ENCODE measurements around the gene KRTAP4-4. TPM values are rescaled to one million over a fixed set of nuclear protein-coding genes. Genes with fewer than 3 reads are reported as not detected.
"Not testable (repeated sequence)": the region's sequence is repeated elsewhere in the genome, so short reads cannot be mapped to it uniquely, and the experiment has no call there.

KRTAP4-4 gene
- total RNA-seq, 2 donors from 2014 or later, result not detected

DNA sequence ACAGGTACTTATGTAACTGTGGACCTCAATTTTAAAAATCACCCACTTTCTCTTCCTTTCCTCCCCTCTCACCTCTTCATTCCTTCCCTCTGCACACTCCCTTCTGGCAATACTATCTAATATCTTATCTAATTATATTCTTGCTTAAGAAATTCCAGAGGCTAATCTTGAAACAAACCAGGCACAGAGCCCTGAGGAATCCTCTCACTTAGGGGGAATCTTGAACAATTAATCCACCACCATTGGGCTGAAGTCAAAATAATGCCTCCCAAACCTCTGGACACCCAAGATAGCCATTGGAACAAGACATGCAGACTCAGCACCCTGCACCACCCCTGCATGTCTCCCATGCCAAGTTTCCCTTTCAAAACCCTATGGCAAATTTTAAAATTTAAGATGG, 19.2 kb downstream of the KRTAP4-4 start:
- DNase-seq (no peak), ATAC-seq (replicated peaks in 1 of 2) (no peak)
- H3K27me3 Mint-ChIP-seq (ENCODE audit: low read depth), result no peaks in the 10 kb centered on the region
- H3K4me3 Mint-ChIP-seq, result no peak overlapping the region
- no peak overlapping the region for H3K27ac Mint-ChIP-seq
- H3K36me3 Mint-ChIP-seq (ENCODE audit: insufficient read depth in 2 of 2), result peaks cover 10 to 18% of the 10 kb centered on the region in 2 donors
- H3K9me3 Mint-ChIP-seq, result peaks cover 10 to 28% of the 10 kb centered on the region in 2 donors
- peaks cover 5% of the 10 kb centered on the region for H3K4me1 Mint-ChIP-seq (ENCODE audit: low read depth)

DNA sequence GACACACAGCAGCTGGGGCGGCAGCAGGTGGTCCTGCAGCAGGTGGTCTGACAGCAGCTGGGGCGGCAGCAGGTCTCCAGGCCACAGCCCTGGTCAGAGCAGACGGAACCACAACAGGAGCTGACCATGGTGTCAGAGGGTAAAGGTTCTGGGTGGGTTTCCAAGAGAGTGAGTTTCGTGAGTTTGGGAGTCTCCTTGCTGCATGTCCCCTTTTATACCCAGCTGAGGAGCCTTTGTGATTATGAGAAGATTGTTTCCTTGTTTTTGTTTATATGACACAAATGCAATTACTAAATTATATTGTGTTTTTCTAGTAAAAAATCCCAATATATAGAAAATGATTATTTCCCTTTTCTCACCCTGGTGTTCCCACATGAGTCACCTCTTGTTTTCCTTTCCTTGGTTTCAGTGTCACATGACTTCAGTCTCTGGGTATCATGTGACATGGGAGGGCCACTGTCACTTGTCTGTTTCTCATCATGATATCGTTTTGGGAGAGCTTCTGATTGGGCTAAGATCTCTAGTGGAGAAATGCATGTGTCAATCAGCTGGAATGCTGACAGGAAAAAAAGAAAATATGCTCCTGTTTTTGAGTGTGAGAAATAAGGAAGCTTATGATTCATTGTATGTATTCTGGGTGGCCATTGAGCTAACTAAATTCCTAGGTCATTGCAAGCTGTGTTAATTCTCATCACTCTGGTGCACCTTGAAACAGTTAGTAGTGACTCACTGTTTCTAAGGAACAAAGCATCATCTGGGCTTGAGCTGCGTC, 20.0 kb downstream of the KRTAP4-4 start, which contains the start of gene KRTAP4-6:
Gene KRTAP4-6 (minus strand): TSS at position 185 of the 772 bp plus-strand sequence. CDS start 57 bp downstream, at position 128.
- Mint-ChIP-seq H3K36me3 (ENCODE audit: insufficient read depth in 2 of 2) (peaks cover 10 to 18% of the 10 kb centered on the region in 2 donors), H3K27me3 (ENCODE audit: low read depth) (no peaks in the 10 kb centered on the region), H3K27ac (no peak within 1 kb of the TSS), H3K9me3 (peaks cover 10 to 28% of the 10 kb centered on the region in 2 donors), H3K4me3 (no peak within 1 kb of the TSS), H3K4me1 (ENCODE audit: low read depth) (peaks cover 5% of the 10 kb centered on the region)
- no peak for DNase-seq
- no peak for ATAC-seq (replicated peaks in 1 of 2)

DNA sequence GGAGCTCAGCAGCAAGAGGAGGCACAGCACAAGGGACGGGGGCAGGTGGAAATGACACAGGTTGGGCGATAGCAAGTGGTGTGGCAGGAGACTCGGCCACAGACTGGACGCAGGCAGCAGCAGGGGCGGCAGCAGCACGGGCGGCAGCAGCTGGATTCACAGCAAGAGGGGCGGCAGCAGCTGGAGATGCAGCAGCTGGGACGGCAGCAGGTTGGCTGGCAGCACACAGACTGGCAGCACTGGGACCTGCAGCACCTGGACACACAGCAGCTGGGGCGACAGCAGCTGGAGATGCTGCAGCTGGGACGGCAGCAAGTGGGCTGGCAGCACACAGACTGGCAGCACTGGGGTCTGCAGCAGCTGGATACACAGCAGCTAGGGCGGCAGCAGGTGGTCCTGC, 20.7 kb downstream of the KRTAP4-4 start:
- not testable (repeated sequence) for H3K27ac Mint-ChIP-seq; DNase-seq; H3K4me3 Mint-ChIP-seq; ATAC-seq (replicated peaks in 1 of 2); H3K27me3 Mint-ChIP-seq (ENCODE audit: low read depth); H3K4me1 Mint-ChIP-seq (ENCODE audit: low read depth)
- Mint-ChIP-seq H3K36me3 (ENCODE audit: insufficient read depth in 2 of 2) (peaks cover 10 to 18% of the 10 kb centered on the region in 2 donors), H3K9me3 (peaks cover 10 to 28% of the 10 kb centered on the region in 2 donors)

DNA sequence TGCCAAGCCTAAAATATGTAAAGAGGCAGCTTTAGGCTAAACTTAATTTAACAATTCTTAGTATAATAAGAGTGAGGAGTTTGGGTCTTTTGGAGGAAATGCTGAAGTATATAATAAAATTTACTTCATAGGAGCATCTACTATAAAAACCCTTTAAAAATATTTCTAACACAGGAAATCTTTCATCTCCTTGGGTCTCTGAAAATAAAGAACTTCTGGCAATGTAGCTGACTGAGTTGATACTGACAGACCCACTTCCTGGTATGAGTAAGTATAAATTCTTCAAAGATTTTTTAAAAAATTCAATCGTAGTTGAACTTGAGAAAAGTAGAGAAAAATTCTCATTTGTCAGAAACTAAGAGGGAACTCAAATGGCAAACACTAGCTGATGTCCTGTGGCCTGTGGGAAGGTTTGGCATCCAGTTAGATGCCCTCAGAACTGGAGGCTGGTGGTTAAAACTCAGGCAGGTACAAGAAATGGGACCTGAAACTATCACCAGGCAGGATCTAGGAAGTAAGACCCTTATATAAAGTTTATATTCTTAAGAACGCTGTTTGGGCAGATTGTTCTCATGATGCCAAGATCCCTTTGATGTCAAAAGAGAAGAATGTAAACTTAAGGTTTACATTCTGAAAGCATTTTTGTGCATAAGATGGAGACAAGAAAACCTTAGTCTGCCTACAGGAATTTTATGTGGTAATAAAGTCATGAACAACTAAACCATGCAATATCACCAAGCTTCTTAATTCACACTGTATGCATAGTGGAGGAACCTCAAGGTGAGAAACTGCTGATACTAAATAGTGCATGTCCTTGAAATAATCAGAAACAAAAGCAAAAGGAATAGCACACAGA, 26.4 kb downstream of the KRTAP4-4 start:
- Mint-ChIP-seq H3K4me3 (no peak overlapping the region), H3K9me3 (peaks cover 0 to 10% of the 10 kb centered on the region in 2 donors), H3K27ac (no peak overlapping the region), H3K36me3 (ENCODE audit: insufficient read depth in 2 of 2) (no peaks in the 10 kb centered on the region), H3K27me3 (ENCODE audit: low read depth) (no peaks in the 10 kb centered on the region), H3K4me1 (ENCODE audit: low read depth) (peaks cover 28% of the 10 kb centered on the region)
- ATAC-seq (replicated peaks in 1 of 2), result no peak
- DNase-seq, result no peak

DNA sequence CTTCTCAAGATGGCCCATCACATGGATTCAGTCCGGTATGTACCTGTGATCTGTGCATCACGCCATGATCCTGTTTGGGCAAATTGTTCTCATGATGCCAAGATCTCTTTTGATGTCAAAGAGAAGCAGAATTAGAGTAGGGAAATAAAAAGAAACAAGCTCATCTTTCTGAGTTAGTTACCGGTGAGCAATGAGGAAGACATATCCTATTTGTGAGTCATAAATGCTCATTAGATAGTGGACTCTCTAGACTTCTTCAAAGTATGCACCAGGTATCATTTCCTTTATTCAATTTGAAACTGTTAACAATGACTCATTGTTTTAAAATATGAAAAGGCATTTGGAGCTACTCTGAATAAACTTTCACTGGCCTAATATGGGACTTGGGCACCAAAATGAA, 28.6 kb downstream of the KRTAP4-4 start:
- H3K4me3 Mint-ChIP-seq, result no peak overlapping the region
- H3K9me3 Mint-ChIP-seq, result peaks cover 0 to under 1% of the 10 kb centered on the region in 2 donors
- peaks cover 28% of the 10 kb centered on the region for H3K4me1 Mint-ChIP-seq (ENCODE audit: low read depth)
- no peak for DNase-seq
- H3K36me3 Mint-ChIP-seq (ENCODE audit: insufficient read depth in 2 of 2), result no peaks in the 10 kb centered on the region
- ATAC-seq (replicated peaks in 1 of 2), result no peak
- no peaks in the 10 kb centered on the region for H3K27me3 Mint-ChIP-seq (ENCODE audit: low read depth)
- peak overlapping the region; percentile 63 for H3K27ac Mint-ChIP-seq

DNA sequence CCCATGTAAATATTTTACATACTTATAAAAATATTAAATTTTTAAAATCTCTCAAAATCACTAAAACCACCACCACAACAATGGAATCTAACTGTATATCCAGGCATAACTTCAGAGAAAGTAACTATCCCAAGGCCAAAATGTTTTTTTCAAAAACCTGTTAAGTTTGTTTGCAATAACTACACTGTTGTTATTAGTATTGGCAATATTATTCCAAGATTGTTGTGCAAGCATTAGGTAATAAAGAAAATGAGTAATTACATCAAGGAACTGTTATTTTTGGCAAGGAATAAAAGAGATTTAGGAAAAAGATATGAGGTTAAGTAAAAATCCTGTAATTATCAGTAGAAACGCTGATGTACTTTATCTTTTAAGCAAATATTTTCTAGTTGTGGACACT, 33.2 kb downstream of the KRTAP4-4 start:
- H3K9me3 Mint-ChIP-seq, result peaks cover under 1 to 1% of the 10 kb centered on the region in 2 donors

DNA sequence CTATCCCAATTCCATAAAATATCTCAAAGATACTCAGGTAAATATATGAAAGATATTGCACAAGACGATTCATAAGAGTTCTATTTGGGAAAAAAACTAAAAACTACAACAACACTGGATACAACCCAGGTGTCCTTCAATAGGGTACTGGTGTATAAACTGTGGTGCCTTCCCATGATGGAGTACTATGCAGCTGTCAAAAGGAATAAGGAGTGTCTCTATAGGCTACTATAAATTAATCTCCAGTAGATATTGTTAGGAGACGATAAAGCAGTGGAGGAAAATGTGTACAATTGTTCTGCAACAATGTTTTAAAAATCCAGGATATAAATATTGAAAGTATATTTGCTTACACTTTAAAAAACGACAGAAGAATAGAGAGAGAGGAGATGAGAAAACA, 34.1 kb downstream of the KRTAP4-4 start:
- Mint-ChIP-seq H3K4me1 (ENCODE audit: low read depth) (peaks cover 31% of the 10 kb centered on the region), H3K27me3 (ENCODE audit: low read depth) (no peaks in the 10 kb centered on the region), H3K4me3 (no peak overlapping the region), H3K27ac (no peak overlapping the region), H3K36me3 (ENCODE audit: insufficient read depth in 2 of 2) (no peaks in the 10 kb centered on the region), H3K9me3 (peaks cover 2% of the 10 kb centered on the region in 2 donors)
- ATAC-seq (replicated peaks in 1 of 2), result no peak
- DNase-seq, result no peak

More for the DNA sequence above, 33.2 kb downstream of the KRTAP4-4 start:
- no peak overlapping the region for H3K27ac Mint-ChIP-seq
- DNase-seq (no peak), ATAC-seq (replicated peaks in 1 of 2) (no peak)
- no peaks in the 10 kb centered on the region for H3K27me3 Mint-ChIP-seq (ENCODE audit: low read depth)
- no peaks in the 10 kb centered on the region for H3K36me3 Mint-ChIP-seq (ENCODE audit: insufficient read depth in 2 of 2)
- H3K4me3 Mint-ChIP-seq, result no peak overlapping the region
- H3K4me1 Mint-ChIP-seq (ENCODE audit: low read depth), result peaks cover 40% of the 10 kb centered on the region

DNA sequence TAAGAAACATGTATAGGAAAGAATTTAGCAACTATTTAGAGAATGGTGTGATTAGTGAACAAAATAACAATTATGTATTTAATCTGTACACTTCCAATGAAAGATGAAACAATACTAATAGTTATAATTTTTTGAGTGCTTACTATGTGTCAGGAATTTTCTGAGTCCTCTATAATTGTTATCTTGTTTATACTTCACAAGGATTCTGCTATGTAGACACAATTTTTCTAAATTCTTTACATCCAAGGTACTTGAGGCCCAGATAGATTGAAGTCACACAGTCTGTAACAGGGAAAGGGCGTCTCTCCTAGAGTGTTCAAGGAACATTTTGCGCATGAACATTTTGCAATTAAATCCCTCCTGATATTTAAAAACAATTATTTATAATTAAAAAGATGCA, 35.5 kb downstream of the KRTAP4-4 start:
- H3K27me3 Mint-ChIP-seq (ENCODE audit: low read depth), result no peaks in the 10 kb centered on the region
- no peak for ATAC-seq (replicated peaks in 1 of 2)
- H3K4me3 Mint-ChIP-seq, result no peak overlapping the region
- no peak overlapping the region for H3K27ac Mint-ChIP-seq
- peaks cover 33% of the 10 kb centered on the region for H3K4me1 Mint-ChIP-seq (ENCODE audit: low read depth)
- no peaks in the 10 kb centered on the region for H3K36me3 Mint-ChIP-seq (ENCODE audit: insufficient read depth in 2 of 2)
- H3K9me3 Mint-ChIP-seq, result peaks cover 2% of the 10 kb centered on the region in 2 donors
- no peak for DNase-seq

DNA sequence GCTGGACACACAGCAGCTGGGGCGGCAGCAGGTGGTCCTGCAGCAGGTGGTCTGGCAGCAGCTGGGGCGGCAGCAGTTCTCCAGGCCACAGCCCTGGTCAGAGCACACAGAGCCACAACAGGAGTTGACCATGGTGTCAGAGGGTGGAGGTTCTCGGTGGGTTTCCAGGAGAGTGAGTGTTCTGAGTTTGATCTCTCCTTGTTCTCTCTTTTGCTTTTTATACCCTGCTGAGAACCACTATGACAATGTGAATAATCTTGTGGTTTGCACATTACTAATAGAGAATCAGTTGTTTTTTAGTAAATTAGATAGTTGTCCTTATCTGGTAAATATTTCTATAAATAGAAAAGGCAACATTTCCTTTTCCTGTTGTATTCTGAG, 36.6 kb downstream of the KRTAP4-4 start, which contains the start of gene KRTAP4-12:
Gene KRTAP4-12 (minus strand): TSS at position 192 of the 381 bp plus-strand sequence. CDS start 60 bp downstream, at position 132.
- not testable (repeated sequence) for H3K9me3 Mint-ChIP-seq; H3K27ac Mint-ChIP-seq; H3K36me3 Mint-ChIP-seq (ENCODE audit: insufficient read depth in 2 of 2); ATAC-seq (replicated peaks in 1 of 2); H3K27me3 Mint-ChIP-seq (ENCODE audit: low read depth); DNase-seq
- peaks cover 33% of the 10 kb centered on the region for H3K4me1 Mint-ChIP-seq (ENCODE audit: low read depth)
- peak within 1 kb of the TSS; percentile 2 to 18 for H3K4me3 Mint-ChIP-seq

DNA sequence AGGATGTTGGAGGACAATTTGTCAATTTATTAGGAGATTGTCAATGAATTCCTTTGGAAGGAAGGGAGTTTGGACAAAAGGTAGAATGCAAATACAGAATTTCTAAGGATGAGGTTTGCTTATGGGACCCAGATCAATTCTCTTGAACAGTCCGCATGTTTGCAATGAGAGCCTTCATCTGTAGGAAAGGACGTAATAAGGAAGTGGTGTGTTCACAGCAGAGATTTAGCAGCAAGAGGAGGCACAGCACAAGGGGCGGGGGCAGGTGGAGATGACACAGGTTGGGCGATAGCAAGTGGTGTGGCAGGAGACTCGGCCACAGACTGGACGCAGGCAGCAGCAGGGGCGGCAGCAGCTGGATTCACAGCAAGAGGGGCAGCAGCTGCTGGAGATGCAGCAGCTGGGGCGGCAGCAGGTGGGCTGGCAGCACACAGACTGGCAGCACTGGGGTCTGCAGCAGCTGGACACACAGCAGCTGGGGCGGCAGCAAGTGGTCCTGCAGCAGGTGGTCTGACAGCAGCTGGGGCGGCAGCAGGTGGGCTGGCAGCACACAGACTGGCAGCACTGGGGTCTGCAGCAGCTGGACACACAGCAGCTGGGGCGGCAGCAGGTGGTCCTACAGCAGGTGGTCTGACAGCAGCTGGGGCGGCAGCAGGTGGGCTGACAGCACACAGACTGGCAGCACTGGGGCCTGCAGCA, 37.1 kb downstream of the KRTAP4-4 start:
- not testable (repeated sequence) for H3K27me3 Mint-ChIP-seq (ENCODE audit: low read depth); H3K36me3 Mint-ChIP-seq (ENCODE audit: insufficient read depth in 2 of 2); ATAC-seq (replicated peaks in 1 of 2); H3K27ac Mint-ChIP-seq; DNase-seq; H3K9me3 Mint-ChIP-seq
- Mint-ChIP-seq H3K4me3 (peak overlapping the region; percentile 2 to 18), H3K4me1 (ENCODE audit: low read depth) (peaks cover 33% of the 10 kb centered on the region)

DNA sequence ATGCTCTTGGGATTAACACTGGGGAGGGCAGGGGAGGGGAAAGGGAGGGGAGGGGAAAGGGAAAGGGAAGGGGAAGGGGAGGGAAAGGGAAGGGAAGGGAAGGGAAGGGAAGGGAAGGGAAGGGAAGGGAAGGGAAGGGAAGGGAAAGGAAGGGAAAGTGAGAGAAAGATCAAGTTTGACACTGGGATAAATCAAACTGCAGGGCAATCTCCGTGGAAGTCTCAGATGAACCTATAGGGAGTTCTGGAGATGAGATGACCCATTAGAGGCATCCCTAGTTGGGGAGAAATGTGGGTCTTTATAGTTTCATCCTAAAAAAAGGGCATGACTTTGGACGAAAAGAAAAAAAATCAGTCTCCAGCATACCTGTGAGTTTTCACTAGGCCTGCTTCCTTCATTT, 38.8 kb downstream of the KRTAP4-4 start:
- Mint-ChIP-seq H3K27me3 (ENCODE audit: low read depth) (no peaks in the 10 kb centered on the region), H3K4me3 (no peak overlapping the region), H3K27ac (no peak overlapping the region), H3K9me3 (peaks cover 2% of the 10 kb centered on the region in 2 donors), H3K36me3 (ENCODE audit: insufficient read depth in 2 of 2) (no peaks in the 10 kb centered on the region), H3K4me1 (ENCODE audit: low read depth) (peaks cover 33% of the 10 kb centered on the region)
- ATAC-seq (replicated peaks in 1 of 2) (no peak), DNase-seq (no peak)

DNA sequence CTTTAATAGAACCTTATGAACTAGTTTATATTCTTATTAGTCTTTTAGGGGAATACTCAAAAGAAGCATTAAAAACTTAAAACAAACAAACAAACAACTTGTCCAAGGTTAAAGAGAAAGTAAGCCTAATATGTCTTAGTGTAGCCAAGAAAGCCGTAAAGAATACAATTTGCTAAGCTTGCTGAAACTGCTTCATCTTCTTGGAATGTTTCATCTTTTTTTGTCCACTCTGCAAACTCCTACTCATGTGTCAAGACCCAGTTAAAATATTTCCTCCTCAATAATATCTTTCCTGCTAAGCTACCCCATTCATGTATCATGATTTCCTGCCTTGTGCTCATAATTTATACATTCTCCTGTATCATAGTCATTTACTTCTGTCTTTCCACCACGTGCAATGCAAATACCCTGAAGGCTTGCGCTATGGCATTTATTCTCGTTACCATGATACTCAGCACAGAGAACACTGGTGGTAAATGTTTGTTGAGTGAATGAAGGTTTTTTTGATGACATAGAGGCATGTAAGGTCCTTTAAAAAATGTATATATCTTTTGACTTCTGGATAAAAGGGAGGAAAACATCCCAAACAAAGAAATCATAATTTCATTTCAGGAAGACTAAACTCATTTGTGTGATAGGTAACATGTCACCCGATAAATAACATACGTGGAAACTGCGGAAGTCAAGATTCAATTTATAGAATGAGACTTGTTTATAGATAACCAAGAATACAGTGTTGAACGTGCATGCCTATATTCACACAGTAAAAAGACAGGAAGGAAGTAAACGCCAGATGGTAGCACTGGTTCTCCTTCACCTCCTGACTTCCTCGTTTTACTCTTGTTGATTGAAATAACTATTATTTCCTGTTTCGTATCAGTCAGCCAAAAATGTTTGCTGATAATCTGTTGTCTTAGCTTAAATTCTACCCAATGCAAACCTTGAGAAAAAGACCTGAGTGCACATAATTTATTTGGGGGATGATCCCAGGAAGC, 40.6 kb downstream of the KRTAP4-4 start:
- not testable (repeated sequence) for H3K9me3 Mint-ChIP-seq; H3K27me3 Mint-ChIP-seq (ENCODE audit: low read depth); H3K36me3 Mint-ChIP-seq (ENCODE audit: insufficient read depth in 2 of 2); ATAC-seq (replicated peaks in 1 of 2); DNase-seq
- H3K27ac Mint-ChIP-seq, result peak overlapping the region; percentile 83
- H3K4me3 Mint-ChIP-seq, result peak overlapping the region; percentile 45 to 57
- peaks cover 27% of the 10 kb centered on the region for H3K4me1 Mint-ChIP-seq (ENCODE audit: low read depth)

Data from activated T-cell treated with anti-CD3 and anti-CD28 coated beads, Interleukin-2, amount 50 U/mL, for 72 hours (primary cell).